NCI-H2171 treated with DMSO at 0.1 percent for 48 hours (cell line): Measurements from ENCODE around the gene ENTREP3.
"Not testable (repeated sequence)": the region's sequence is repeated elsewhere in the genome, so short reads cannot be mapped to it uniquely, and the experiment has no call there.

Source experiments
- DNase-seq: peaks from one replicate; lab custom pipeline; 2025; lab: John Stamatoyannopoulos, UW

Gene ENTREP3, protein sequence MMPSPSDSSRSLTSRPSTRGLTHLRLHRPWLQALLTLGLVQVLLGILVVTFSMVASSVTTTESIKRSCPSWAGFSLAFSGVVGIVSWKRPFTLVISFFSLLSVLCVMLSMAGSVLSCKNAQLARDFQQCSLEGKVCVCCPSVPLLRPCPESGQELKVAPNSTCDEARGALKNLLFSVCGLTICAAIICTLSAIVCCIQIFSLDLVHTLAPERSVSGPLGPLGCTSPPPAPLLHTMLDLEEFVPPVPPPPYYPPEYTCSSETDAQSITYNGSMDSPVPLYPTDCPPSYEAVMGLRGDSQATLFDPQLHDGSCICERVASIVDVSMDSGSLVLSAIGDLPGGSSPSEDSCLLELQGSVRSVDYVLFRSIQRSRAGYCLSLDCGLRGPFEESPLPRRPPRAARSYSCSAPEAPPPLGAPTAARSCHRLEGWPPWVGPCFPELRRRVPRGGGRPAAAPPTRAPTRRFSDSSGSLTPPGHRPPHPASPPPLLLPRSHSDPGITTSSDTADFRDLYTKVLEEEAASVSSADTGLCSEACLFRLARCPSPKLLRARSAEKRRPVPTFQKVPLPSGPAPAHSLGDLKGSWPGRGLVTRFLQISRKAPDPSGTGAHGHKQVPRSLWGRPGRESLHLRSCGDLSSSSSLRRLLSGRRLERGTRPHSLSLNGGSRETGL

DNA sequence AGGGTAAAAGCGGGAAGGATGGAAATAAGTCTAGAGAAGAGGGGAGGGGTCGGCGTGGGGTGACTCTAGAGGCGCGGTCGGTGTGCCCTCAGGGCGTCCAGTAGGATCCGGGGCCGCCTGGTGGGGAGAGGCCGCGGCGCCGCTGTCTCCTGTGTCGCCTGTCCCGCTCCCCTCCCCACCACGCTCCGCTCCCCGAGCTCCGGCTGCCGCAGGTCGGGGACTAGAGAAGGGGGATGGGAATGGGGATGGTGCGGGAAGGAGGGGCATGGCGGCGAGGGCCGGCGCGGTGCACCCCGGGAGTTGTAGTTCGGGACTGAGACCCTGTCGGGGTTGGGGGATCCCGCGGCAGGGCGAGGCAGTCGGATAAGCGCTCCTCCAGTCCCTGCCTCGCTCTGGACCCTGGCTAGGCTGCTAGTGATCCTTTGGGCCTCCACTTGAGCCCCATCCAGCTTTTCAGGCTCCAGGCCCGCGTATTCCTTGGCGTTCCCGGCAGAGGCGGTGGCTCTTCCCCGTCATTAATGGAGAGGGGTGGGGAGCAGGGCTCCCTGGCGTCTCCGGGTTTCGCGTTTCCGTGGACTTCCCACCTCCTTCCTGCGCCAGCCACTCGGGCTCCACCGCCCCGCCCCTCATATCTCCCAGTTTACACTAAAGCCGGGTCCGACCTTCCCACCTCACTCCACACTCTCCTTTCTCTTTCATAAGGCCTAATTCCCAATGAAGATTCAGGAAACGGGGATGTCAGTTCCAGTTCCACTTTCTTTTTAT is at the start of gene ENTREP3:
Gene ENTREP3 (minus strand): TSS at position 241 of the 765 bp plus-strand sequence. CDS start 606 bp downstream, outside the sequence.
- peak; percentile 84 for DNase-seq

DNA sequence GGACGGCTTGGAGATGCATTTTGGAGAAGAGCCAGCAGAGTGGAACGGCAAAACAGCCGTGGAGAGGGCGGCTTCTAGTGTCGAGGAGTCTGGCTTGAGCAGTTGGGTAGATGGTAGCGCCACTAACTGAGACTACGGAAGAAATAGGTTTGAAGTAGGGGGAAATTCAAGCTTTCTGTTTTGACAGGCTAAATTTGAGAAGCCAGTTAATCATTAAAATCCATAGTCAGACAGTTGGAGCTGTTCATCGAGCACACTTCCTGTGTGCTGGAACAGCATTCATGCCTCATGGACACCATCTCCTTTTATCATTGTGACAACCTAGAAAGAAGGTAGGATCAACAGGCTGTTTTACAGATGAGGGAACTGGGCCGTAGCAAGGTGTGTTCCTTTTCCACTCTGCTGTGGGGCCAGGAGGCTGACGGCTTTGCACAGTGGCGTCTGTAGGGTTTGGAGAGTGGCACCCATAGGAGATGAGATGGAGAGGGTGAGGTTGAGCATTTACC is 49.3 kb upstream of the ENTREP3 start:
- DNase-seq, result no peak

DNA sequence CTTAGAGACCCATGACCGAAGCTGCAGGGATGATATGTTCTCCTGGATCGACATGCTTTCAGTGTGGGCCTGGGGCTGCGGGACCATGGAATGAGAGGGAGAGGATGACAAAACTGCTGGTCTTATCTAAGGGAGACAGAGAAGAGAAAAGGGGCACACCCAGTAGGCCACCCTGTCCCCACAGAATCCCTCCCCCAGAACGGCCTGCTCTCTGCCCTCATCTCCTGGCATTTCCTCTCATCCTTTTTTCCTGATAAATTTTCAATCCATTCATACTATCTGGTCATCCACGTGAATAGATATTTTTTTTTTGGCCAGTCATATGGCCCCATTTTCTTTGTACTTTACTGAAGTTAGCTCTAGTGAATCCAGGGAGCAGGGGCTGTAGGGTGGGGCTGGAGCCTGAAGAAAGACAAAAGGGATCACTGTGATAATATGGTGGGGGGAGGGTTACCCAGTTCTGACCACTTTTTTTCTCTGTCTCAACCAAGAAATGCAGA is 46.1 kb upstream of the ENTREP3 start, which contains the start of gene PKLR:
Gene PKLR (minus strand): TSS at position 97 of the 500 bp plus-strand sequence. CDS start 43 bp downstream, at position 54.
- DNase-seq, result no peak

DNA sequence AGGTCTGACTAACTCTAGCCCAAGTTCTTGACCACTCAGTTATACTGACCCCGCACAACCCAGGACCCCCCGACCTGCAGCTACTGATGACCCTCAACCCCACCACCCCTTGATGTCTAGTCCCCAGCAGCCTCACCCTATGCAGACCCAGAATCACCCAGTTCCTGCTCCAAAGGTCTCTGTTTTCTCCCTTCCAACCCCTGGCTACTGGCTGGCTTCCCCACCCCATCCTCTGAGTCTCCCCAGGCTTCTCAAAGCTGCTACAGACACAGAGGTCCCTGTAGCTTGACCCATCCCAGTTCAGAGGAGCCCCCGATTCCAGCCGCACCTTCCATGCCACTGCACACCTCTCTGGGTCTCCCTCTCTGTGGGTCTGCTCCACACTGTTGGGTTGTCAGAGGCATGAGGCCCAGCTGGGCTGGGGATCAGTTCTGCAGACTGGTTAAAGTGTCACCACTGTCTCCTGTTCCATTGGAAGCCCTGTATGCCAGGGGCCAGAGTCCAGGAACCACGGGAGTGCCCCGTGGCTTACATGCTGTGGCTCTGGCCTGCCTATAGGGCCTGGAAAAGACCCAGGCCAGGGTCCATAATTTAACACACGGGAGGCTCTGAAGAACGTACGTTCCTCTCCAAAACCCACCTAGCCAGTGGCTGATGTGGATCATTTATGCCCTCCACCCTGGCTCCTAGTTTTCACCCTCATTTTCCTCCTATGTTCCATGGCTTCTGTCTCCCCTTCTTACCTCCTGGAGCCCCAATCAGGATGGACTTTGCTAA is 45.5 kb upstream of the ENTREP3 start:
- DNase-seq, result no peak

DNA sequence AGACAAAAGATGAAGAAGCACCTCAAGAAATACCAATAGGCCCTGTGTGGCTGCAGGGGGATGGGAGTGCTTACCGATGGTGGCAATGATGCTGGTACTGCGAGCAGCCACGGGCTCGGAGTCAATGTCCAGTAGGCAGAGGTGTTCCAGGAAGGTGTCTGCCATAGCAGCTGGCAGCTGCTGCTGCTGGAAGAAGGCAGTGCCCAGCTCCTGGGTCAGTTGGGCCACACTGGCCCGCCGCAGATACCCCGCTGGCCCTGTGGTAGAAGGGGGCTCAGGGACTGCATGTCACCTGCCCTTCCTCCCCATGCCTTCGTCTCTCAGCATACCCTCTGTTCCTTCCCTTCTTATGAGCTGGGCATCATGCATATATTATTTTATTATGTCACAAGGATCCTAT is 44.7 kb upstream of the ENTREP3 start:
- DNase-seq, result no peak

DNA sequence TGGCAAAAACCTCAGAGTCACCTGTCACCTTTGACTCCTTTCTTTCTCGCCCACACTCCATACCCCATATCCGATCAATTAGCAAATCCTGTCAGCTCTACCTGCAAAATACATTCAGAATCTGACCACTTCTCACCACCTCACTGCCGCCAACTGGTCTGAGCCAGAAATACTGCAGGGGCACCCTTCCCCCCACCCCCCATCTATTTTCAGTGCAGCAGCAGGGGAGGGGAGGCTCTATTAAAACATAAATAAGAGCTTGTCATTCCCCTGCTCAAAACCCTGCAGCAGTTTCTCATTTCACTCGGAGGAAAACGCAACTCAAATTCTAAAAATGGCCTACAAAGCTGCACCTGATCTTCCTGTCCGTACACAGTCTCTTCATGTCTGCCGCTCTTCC is 42.1 kb upstream of the ENTREP3 start:
- no peak for DNase-seq

DNA sequence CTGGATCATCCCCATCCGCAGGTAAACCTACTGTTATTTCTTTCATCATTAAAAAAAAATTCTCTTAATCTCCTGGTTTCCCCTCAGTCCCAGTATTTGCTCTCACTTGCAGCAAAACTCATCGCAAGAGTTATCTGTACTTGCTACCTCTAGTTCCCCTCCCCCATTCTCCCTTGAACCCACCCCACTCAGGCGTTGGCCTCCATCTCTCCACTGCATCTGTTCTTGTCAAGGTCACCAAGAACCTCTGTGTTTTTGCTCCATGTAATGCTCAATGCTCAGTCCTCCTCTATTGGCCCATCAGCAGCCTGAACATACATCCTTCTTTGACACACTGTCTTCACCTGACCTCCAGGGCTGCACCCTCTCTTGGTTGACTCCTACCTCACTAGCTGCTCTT is 41.4 kb upstream of the ENTREP3 start:
- DNase-seq, result no peak

DNA sequence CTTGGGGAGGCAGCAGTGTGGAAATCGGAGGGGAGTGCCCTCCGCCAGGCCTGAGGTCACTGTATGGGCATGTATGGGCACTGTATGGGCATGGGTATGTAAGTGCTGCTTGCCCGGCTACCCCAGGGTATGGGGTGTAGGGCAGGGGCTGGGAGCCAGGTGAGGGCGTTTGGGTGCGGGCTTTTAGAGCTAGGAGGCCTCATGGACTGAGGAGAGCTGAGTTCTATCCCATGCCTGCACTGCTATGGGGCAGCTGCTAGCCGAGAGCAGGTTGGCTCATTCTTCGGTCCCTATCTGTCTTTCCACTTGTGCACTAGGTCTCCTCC is 40.6 kb upstream of the ENTREP3 start:
- DNase-seq, result no peak

DNA sequence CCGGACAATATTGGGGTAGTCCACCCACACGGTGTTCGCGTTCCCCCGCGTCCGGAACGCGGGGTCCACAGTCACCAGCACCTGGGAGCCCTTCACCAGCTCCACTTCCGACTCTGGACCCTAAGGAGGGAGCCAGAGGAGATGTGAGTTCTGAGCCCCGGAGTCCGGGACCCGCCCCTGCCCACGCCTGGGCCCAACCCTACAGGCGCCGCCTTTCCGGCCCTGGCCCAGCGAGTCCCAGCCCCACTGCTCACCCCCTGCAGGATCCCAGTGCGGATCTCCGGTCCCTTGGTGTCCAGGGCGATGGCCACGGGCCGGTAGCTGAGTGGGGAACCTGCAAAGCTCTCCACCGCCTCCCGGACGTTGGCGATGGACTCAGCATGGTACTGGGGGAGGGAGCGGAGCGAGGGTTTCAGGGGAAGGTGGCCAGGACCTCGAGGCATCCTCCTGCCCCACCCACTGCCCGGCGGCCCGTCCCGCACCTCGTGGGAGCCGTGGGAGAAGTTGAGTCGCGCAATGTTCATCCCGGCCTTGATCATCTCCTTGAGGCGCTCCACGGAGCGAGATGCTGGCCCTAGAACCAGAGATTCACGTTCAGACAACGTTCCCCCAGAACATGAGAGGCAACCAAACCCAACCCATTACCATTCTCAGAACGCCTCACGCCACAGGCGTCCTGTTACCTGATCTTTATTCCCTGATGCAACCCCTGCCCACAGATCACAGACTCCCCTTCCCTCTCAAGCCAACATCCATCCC is 40.1 kb upstream of the ENTREP3 start:
- no peak for DNase-seq

DNA sequence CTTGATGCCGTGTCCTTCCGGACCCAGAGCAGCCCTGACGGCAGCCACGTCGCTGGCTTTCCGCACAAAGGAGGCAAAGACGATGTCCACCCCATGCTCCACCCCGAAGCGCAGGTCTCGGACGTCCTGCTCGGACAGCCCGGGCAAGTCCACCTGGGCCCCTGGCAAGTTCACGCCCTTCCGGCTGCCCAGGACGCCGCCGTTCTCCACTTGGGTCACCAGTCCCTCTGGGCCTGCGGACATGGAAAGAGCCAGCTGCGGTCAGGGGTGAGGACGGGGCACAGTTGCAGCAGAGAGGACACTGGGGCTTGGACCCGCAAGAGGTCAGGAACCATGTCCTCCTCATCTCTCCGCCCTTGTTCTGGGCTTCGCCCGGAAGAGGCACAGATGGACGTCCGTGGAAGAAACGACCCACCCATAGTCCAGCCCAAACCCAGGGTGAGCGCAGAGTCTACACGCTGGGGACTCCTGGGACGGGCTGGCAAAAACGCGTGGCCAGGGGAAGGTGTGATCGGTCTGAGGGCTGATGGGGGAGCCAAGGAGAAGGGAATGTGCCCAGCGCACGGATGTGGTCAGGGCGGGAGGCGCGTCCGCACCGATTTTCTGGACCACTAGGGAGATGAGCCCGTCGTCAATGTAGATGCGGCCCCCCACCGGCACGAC is 39.4 kb upstream of the ENTREP3 start:
- no peak for DNase-seq

DNA sequence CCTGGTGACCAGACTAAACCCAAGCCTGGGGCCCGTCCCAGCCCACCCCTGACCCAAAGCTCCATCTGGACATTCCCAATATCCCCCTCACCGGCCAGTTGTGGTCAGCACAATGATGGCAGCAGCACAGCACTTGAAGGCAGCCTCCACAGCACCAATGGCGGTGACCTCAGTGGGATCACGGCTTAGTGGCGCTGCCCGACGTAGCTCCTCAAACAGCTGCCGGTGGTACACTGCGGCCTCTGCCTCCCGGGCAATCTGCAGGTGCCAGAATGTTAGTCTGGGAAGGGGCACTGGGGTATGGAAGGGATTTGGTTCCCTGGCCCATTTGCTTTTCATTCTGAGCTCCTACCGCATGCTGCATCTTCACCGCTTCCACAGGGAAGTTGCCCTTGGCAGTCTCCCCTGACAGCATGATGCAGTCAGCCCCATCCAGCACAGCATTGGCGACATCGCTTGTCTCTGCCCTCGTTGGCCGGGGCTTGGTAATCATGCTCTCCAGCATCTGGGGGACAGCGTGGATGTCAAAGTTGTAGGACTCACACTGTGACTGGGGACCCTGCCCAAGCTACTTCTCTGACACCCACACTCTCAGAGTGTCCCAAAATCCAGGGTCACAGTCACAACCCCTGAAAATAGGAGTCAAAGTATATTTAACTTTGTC is 37.9 kb upstream of the ENTREP3 start:
- DNase-seq, result no peak

DNA sequence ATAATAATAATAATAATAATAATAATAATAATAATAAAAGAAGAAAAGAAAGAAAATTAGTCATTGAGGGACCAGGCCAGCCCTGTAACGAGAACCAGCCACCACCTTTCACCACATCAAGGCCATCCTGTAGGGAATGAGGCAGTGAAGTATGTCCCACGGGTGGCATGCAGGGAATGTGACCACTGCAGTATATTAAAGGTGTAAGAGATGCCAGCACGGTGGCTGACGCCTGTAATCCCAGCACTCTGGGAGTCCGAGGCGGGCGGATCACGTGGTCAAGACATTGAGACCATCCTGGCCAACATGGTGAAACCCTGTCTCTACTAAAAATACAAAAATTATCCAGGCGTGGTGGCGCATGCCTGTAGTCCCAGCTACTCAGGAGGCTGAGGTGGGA is 35.7 kb upstream of the ENTREP3 start:
- not testable (repeated sequence) for DNase-seq

DNA sequence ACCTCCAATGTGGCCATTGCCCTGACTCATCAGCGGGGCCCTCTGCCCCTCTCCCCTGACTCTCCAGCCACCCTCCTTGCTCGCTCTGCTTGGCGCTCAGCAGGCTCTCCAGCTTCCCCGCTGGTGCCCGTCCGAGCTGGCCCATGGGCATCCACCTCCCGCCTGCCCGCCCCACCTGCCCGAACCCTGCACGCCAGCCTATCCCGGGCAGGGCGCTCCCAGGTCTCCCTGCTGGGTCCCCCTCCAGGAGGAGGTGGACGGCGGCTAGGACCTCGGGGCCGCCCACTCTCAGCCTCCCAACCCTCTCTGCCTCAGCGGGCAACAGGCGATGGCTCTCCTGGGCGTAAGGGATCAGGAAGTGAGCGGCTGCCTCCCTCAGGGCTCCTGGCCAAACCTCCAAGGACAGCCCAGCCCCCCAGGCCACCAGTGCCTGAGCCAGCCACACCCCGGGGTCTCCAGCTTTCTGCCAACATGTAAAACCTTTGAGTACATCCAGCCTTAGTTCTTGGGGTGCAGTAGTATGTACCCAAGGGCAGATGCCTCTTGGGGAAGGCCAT is 32.8 kb upstream of the ENTREP3 start:
- no peak for DNase-seq

DNA sequence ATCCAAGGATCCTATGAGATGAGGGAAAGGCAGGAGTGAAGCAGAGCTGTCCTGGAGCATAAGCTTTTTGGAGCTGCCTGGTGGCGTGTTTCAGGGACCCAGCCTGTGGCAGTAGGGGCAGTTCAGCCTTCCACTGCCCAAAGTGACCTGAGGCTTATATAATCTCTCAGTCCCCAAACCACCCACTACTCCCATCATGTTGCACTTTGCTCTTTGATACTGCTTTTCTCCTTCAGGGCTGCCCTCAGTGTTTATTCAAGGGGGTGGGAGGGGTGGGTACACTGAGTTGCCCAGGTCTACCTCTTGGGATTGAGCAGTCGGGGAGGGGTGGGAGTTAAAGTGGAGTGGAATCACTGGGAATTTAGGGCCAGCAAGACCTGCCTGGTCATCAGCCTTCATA is 31.3 kb upstream of the ENTREP3 start:
- no peak for DNase-seq

DNA sequence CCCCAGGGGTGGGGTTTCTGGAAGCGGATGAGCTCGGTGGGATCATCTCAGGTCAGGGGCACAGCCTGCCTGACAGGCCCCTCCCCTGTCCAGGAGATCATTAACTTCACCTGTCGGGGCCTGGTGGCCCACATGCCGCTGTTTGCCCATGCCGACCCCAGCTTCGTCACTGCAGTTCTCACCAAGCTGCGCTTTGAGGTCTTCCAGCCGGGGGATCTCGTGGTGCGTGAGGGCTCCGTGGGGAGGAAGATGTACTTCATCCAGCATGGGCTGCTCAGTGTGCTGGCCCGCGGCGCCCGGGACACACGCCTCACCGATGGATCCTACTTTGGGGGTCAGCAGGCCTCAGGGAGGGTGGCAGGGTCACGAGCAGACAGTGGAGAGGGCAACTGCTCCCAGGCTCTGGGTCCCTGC is 30.4 kb upstream of the ENTREP3 start:
- no peak for DNase-seq

DNA sequence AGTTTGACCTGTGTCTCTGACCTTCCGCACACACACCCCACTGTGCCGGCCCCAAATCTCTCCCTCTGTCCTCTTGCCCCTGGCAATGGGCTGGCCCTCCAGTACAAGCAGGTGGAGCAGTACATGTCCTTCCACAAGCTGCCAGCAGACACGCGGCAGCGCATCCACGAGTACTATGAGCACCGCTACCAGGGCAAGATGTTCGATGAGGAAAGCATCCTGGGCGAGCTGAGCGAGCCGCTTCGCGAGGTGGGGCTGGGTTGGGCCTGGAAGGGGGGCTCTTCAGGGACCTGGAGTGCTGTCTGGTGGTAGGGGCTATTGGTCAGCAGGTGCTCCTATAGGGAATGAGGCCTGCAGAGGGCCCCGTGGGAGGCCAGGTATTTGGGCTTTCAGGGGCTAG is 29.8 kb upstream of the ENTREP3 start:
- DNase-seq, result no peak

DNA sequence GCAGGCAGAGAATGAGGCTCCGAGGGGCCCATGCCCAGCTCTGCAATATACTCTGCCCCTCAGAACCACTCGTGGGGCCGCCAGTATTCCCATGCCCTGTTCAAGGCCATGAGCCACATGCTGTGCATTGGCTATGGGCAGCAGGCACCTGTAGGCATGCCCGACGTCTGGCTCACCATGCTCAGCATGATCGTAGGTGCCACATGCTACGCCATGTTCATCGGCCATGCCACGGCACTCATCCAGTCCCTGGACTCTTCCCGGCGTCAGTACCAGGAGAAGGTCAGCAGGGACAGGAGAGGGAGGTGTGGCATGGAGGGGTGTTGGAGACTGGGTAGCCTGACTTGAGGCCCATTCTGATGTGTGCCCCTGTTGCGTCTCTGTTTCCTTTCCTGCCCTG is 29.2 kb upstream of the ENTREP3 start:
- no peak for DNase-seq

DNA sequence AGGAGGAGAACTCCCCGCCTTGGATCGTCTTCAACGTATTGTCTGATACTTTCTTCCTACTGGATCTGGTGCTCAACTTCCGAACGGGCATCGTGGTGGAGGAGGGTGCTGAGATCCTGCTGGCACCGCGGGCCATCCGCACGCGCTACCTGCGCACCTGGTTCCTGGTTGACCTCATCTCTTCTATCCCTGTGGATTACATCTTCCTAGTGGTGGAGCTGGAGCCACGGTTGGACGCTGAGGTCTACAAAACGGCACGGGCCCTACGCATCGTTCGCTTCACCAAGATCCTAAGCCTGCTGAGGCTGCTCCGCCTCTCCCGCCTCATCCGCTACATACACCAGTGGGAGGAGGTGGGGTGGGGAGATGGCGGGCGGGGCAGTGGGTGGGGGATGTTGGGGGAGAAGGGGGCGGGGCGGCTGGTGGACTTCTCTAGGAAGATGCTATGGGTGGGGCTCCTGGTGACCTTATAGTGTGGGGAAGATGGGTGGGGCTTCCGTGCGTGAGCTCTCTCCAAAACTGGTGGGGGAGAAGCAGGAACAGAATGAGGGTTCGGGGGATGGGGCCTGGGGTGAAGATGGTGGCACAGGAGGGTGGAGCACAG is 27.3 kb upstream of the ENTREP3 start:
- DNase-seq, result no peak

DNA sequence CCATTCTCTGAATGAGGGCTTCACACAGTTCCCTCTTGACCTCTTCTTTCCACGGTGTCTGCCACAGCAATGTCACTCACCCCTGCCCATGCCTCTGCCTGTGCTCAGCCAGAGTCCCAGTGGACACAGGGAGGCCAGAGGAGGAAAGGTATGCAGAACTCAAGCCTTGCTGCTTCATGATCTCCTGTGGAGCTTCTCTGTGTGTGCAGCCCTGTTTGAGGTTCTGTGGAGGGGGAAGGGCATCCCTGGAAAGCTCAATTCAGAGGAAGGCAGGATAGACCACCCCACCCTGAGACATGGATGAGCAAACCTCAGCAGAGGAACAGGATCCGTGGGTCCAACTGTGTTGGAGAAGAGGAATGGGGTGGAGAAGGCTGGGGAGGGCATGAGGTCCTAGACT is 24.0 kb upstream of the ENTREP3 start:
- no peak for DNase-seq
